ENCODE results near the gene TMCC2.
"Not testable (repeated sequence)": the region's sequence is repeated elsewhere in the genome, so short reads cannot be mapped to it uniquely, and the experiment has no call there.

Gene TMCC2

DNA sequence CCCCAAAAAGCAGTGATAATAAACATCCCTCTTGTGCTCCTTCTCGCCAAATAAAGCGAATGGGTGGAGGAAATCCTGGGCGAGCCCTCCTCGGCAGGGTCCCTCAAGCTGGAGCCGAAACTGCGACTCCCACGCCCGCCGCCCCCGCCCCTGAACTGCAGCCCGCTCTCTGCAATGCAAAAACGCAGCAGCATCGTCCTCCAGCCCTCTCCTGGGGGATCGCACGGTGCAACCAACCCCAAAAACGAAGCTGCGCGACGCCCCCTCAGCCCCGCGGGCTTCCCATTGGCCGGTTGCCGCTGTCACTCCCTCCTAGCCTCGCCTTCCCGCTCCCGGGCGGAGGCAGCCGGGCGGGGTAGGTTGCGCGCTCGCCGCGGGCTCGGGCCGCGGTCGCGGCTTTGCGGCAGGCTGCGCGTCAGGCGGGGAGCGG lies at the start of gene TMCC2:
TMCC2 (plus strand) TSS at position 363 of the 430 bp plus-strand sequence. CDS start 619 bp downstream, outside the sequence.
- DNase-seq (ENCODE audit: low read depth in 2 of 2) = peak; percentile 66 to 75

DNA sequence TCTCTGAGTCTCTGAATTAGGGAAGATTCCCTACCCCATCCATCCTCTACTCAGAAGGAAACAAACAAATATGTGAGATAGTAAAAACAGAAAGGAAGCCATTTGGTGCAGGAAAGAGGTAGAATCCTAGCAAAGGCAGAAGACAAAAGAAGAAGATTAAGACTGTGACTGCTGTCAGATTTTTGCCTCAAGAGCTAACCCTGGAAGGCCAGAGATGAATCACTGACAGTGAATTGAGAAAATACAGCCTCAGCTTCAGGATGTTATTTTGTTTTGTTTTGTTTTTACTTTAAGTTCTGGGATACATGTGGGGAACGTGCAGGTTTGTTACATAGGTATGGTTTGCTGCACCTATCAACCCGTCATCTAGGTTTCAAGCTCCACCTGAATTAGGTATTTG lies 47.9 kb upstream of the TMCC2 start:
- no peak for DNase-seq (ENCODE audit: low read depth in 2 of 2)

- not testable (repeated sequence) for DNase-seq (ENCODE audit: low read depth in 2 of 2)
Observed at GRCh38 chr1:205180331-205180730, 47.4 kb upstream of the TMCC2 start.

DNA sequence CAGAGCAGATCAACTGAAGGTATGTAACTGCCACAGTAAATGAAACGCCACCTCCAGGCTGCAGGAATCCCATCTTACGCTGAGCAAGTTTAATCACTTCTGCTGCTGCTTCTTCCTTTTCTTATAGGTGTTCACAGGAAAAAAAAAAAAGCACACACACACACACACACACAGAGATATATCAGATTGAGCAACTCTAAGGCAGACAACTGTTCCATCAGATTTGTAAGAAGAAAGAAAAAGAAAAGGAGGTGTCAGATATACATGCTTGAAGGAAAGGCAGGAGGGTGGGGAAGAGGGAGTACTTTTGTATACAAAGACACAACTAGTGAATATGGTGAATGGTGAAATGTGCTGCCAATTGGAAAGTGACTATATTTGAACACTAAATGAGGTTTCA lies 44.8 kb upstream of the TMCC2 start:
- DNase-seq (ENCODE audit: low read depth in 2 of 2) = no peak

GRCh38 chr1:205183676-205184335 lies 43.9 kb upstream of the TMCC2 start:
- no peak for DNase-seq (ENCODE audit: low read depth in 2 of 2)

DNA sequence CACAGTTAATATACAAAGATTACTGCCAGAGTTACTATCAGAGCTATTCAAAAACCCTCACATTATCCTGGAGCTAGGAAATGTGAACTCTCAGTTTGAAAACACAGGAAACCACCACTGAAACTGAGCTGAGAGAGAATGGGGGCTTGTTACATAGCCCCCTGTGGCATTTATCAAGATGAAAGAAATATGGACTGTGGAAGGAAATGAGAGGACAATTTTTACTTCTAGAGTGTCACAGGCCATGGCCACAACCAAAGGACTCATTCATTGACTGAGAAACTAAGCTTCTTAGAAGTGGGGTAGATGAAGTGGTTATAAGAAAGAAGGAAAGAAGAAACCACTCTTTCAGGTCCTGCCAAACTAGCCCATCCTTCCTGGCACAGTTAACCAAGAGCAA lies 41.6 kb upstream of the TMCC2 start:
- DNase-seq (ENCODE audit: low read depth in 2 of 2) = no peak

GRCh38 chr1:205187420-205187819 lies 40.3 kb upstream of the TMCC2 start:
- DNase-seq (ENCODE audit: low read depth in 2 of 2) = no peak

DNA sequence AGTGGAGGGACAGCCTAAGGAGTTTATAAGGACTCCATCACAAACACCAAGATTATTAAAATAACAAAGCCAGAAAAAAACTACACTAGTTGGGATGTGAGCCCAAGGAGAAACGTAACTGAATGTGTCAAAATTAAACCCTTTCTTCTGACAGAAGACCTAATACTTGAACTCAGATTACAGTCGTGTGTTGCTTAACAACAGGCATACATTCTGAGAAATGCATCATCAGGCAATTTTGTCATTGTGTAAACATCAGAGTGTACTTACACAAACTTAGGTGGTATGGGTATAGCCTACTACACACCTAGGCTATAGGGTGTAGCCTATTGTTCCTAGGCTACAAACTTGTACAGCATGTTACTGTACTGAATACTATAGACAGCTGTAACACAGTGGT lies 39.6 kb upstream of the TMCC2 start:
- DNase-seq (ENCODE audit: low read depth in 2 of 2) = no peak

DNA sequence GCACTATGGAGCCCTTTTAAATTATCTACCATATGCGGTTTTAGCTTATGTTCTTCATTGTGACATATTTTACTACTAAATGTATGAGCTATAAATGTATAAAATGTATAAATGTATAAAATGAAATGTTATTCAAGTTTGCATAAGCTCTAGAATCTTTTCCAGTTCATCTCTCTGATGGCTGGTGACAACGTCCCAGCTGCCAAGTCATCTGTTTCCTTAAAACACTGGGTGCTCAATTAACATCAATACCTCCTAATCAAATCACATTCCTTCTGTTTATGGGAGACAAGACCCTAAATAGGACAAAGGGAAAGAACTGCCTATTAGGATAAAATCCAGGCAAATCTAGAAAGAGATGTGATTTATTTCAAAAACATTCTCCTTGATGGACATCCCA lies 39.1 kb upstream of the TMCC2 start:
- no peak for DNase-seq (ENCODE audit: low read depth in 2 of 2)

GRCh38 chr1:205189131-205189530 lies 38.6 kb upstream of the TMCC2 start:
- no peak for DNase-seq (ENCODE audit: low read depth in 2 of 2)

DNA sequence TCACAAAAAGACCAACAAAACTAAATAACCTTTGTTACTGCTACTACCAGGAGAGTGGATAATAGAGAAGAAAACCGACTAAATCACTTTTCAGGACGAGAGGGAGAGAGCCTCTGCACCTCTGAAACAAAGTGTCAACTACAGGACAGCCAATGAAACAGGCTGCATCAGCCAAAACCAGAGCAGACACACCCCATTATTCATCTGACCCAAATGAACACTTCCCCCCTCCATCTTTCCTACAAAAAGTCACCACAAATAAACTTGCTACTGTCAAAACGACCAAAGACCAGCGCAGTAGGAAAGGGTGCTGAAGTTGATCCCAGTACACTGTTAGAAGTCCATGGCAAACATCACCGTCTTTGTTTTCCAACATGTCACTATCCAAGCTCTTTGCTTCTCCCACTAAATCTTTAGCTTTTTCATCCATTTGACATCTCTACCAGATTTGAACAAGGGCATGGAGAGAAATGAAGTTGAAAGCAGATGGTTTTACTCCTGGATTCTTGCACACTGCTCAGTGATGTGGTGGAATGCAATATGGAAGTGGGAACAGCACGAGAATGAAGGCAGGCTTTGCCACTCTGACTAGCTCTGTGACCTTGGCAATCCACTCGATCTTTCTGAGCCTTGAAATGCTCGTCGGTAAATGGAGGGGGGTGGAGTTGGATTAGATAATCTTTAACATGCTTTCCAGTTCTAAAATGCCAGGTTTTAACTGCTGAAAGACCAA lies 36.7 kb upstream of the TMCC2 start:
- no peak for DNase-seq (ENCODE audit: low read depth in 2 of 2)

DNA sequence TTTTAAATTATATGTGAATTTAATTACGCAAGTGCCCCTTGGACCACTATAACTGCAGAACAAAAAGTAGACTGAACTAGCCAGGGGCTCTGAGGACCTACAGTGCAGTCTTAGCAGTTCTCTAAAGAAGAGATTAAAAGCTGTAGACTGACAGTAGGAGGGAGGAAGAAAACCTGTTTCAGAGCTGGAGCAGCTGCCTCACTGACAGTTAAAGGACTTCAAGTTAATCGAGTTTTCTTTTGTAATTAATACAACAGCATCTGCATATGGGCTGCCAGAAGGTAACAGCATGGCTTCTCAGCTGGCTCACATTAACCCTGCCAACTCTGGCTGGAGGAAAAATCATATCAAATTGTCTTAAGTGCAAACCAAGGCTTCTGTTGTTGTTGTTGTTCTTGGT lies 36.1 kb upstream of the TMCC2 start:
- DNase-seq (ENCODE audit: low read depth in 2 of 2) = no peak

DNA sequence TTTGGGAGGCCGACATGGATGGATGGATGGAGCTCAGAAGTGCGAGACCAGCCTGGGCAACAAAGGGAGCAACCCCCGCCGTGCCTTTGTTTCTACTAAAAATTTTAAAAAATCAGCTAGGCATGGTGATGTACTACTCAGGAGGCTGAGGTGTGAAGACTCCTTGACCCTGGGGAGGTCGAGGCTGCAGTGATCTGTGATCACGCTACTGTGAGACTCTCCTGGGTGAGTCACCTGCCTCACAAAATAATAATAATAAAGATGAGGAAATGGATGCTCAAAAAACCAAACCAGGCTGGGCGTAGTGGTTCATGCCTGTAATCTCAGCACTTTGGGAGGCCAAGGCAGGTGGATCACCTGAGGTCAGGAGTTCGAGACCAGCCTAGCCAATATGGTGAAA lies 35.5 kb upstream of the TMCC2 start:
- no peak for DNase-seq (ENCODE audit: low read depth in 2 of 2)

GRCh38 chr1:205199090-205199930 lies 28.4 kb upstream of the TMCC2 start:
- DNase-seq (ENCODE audit: low read depth in 2 of 2) = peak in 1 of 2 donors; percentile 19

- DNase-seq (ENCODE audit: low read depth in 2 of 2) = no peak
Observed at GRCh38 chr1:205199931-205200299, 27.8 kb upstream of the TMCC2 start.

DNA sequence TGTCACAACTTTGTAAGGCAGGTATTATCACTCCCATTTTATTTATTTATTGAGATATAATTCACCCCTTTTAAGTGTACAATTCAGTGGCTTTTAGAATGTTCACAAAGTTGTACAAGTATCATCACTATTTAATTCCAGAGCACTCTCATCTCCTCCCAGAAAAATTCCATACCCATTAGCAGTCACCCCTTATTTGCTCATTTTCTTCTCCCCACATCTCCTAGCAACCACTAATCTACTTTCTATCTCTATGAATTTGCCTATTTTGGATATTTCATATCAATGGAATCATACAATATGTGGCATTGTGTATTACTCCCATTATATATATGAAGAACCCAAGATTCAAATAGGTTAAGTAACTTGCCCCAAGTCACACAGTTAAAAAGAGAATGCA lies 23.2 kb upstream of the TMCC2 start:
- DNase-seq (ENCODE audit: low read depth in 2 of 2) = no peak

DNA sequence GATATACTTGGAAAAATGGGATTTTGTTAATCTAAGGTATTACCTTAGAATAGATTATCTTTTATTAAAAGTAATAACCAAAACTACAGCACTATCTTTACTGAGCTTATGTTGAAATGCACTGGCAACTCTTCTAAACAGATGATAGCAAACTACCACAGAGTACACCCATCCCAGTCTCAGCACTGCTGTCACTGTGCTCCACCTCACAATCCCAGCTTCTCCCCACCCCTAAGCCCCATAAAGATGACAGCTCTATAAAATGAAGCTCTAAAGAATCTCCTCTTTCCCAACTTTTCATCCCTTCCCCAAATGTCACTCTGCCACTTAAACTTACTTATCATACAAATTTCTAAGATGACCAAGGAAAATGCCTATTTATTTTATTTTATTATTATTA lies 22.7 kb upstream of the TMCC2 start:
- no peak for DNase-seq (ENCODE audit: low read depth in 2 of 2)

DNA sequence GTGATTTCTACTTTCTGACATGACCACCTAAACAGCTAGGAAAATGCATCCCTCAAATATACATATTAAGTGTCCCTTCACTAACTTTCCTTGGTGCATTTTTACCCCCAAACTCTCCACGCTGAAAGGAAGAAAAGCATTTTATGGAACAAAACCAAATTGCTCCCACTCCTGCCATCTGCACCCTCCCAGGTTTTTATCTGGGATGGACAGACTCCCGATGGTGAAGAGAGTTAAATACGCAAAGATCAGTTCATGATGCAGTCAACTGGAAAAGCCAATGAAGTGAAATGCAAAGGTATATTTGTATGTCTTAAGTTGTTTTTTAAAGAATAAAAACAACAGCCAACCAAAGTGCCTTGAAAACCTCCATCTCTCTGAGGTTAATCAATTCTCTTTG lies 18.9 kb upstream of the TMCC2 start:
- DNase-seq (ENCODE audit: low read depth in 2 of 2) = no peak

GRCh38 chr1:205210756-205211168 lies 17.0 kb upstream of the TMCC2 start:
- no peak for DNase-seq (ENCODE audit: low read depth in 2 of 2)

DNA sequence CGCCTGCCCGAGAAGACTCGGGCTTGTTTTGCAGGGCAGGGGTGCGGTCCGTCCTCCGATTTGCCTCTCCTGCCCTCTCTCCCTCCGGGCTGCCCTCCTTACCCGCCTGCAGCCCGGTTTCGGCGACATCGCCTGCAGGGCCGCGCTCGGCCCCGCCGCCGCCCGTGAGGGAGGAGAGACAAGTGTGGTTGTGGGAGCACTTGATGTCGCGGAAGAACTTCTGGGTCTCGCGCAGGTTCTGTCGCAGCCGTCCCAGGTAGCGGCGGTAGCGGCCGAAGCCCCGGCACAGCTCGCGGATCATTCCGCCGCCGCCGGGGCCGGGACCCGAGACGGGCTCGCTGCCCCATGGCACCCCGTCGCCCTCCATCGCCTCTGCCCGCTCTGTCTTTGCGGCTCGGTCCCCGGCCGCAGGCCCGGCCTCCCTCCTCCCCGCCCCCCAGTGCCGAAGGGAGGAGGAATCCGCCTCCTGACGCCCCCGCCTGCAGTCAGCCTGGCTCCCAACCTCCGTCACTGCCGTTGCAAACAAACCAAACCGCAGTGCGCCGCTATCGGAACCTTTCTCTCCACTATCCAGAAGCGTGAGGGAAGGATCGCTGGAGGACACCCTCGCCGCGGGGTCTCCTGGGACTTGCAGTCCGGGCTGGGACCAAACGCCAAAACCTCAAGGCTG lies 16.4 kb upstream of the TMCC2 start, which contains the start of gene DSTYK:
DSTYK (minus strand) TSS at position 534 of the 670 bp plus-strand sequence; CDS start at position 367, 167 bp downstream.
- peak; percentile 84 to 87 for DNase-seq (ENCODE audit: low read depth in 2 of 2)

DNA sequence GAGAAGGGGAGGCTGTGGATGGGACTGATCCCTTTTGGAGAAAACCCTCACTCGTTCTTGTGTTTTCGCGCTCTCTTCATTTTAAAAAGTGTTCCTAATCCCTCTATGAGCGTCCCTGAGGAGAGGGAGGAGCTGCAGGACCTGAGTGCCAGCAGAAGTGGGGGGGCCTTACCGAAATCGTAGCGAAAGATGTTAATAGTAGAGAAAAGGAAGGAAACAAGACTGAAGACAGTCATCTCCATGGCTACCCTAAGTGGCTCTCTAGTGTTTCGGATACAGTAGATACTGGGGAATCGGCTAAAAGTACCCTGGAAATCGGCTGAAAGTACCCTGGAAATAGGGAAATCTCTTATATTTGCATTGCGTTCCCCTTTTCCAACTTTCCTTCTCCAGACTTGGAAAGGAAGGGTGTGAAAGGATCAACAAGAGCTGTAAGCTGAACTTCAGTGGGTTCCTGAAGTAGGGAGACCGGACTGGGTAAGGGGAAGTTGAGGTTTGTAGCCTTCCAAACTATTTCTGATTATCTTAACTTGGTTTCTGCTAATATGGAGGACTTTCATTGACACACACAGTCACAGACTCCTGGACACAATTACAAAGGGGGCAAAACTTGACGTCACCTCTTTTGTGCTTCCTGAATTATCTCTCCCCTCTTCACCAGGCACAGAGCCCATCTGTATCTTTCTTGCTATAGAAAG lies 15.8 kb upstream of the TMCC2 start:
- DNase-seq (ENCODE audit: low read depth in 2 of 2) = no peak

All from stimulated activated CD4-positive, alpha-beta T cell treated with anti-CD3 and anti-CD28 coated beads, Interleukin-1b, Interleukin-23, amount 100 ng/mL, for 4 hours (primary cell).